Liver (tissue), 9 donors: ENCODE results near the gene SLC32A1. TPM values are rescaled to one million over a fixed set of nuclear protein-coding genes. Genes with fewer than 3 reads are reported as not detected.

Experiments
- DNase-seq: peaks from one replicate; pipeline ENCODE4 v3.0.0-alpha.2; 2017; ENCODE audit warnings: low spot score
- H3K27ac ChIP-seq, 2 donors: one replicate each; pipeline ENCODE4 v1.7.0; 2013; ENCODE audit warnings: inconsistent platforms in 2 of 2, low read length in 2 of 2, control low read depth in 1 of 2, low read depth in 1 of 2, mild to moderate bottlenecking in 1 of 2
- H3K27me3 ChIP-seq, 4 donors: one replicate each; pipeline versions ENCODE4 v1.6.1 to v1.7.0; 2013; ENCODE audit warnings: low read length in 3 of 4, inconsistent platforms in 1 of 4, mild to moderate bottlenecking in 1 of 4, moderate library complexity in 1 of 4; ENCODE audit not compliant: control insufficient read depth in 4 of 4, insufficient read depth in 4 of 4
- H3K36me3 ChIP-seq, 4 donors: one replicate each; pipeline versions ENCODE4 v1.6.1 to v1.7.0; 2013; ENCODE audit warnings: low read length in 3 of 4, mild to moderate bottlenecking in 3 of 4, low read depth in 1 of 4, moderate library complexity in 1 of 4; ENCODE audit not compliant: control insufficient read depth in 4 of 4, insufficient read depth in 3 of 4
- H3K4me1 ChIP-seq, 4 donors: one replicate each; pipeline versions ENCODE4 v1.6.1 to v1.7.0; 2013; ENCODE audit warnings: low read length in 3 of 4, mild to moderate bottlenecking in 3 of 4, moderate library complexity in 1 of 4; ENCODE audit not compliant: control insufficient read depth in 4 of 4, insufficient read depth in 4 of 4
- H3K4me3 ChIP-seq, 3 donors: one replicate each; pipeline versions ENCODE4 v1.6.1 to v1.7.0; 2013; ENCODE audit warnings: low read length in 3 of 3, control low read depth in 1 of 3, low read depth in 1 of 3, mild to moderate bottlenecking in 1 of 3
- H3K9ac ChIP-seq, 2 donors: one replicate each; pipeline ENCODE4 v1.7.0; 2013; ENCODE audit warnings: low read length in 2 of 2, mild to moderate bottlenecking in 2 of 2, moderate library complexity in 2 of 2, control low read depth in 1 of 2, low read depth in 1 of 2
- H3K9me3 ChIP-seq, 4 donors: one replicate each; pipeline versions ENCODE4 v1.6.1 to v1.7.0; 2013; ENCODE audit warnings: low read length in 3 of 4; ENCODE audit not compliant: control insufficient read depth in 4 of 4
- EGR1 ChIP-seq, 2 donors: IDR thresholded peaks; 2 replicates each; pipeline ENCODE4 v1.6.1; 2016 to 2018; ENCODE audit warnings: antibody characterized with exemption in 2 of 2, low read depth in 2 of 2
- FOXA1 ChIP-seq: IDR thresholded peaks from 2 replicates; pipeline ENCODE4 v1.6.1; 2016; ENCODE audit warnings: antibody characterized with exemption
- FOXA2 ChIP-seq: IDR thresholded peaks from 2 replicates; pipeline ENCODE4 v1.6.1; 2016; ENCODE audit warnings: antibody characterized with exemption
- GABPA ChIP-seq, 2 donors: IDR thresholded peaks in 1 of 2; conservative IDR thresholded peaks in 1 of 2; 2 replicates each; pipeline ENCODE4 v1.6.1; 2016; ENCODE audit warnings: antibody characterized with exemption in 2 of 2, mild to moderate bottlenecking in 1 of 2, moderate library complexity in 1 of 2
- HNF4A ChIP-seq, 2 donors: conservative IDR thresholded peaks; 2 replicates each; pipeline ENCODE4 v1.6.1; 2016; ENCODE audit warnings: antibody characterized with exemption in 2 of 2, mild to moderate bottlenecking in 2 of 2
- HNF4G ChIP-seq: IDR thresholded peaks from 2 replicates; pipeline ENCODE4 v1.6.1; 2016; ENCODE audit warnings: antibody characterized with exemption
- NR2F2 ChIP-seq: IDR thresholded peaks from 2 replicates; pipeline ENCODE4 v1.6.1; 2016; ENCODE audit warnings: antibody characterized with exemption
- RAD21 ChIP-seq, 2 donors: IDR thresholded peaks; 2 replicates each; pipeline ENCODE4 v1.6.1; 2016; ENCODE audit warnings: antibody characterized with exemption in 2 of 2, mild to moderate bottlenecking in 2 of 2
- RXRA ChIP-seq, 2 donors: IDR thresholded peaks; 2 replicates each; pipeline ENCODE4 v1.6.1; 2017 to 2018; ENCODE audit warnings: antibody characterized with exemption in 2 of 2, mild to moderate bottlenecking in 1 of 2
- SP1 ChIP-seq: IDR thresholded peaks from 2 replicates; pipeline ENCODE4 v1.6.1; 2018; ENCODE audit warnings: antibody characterized with exemption, mild to moderate bottlenecking
- TAF1 ChIP-seq: conservative IDR thresholded peaks from 2 replicates; pipeline ENCODE4 v1.6.1; 2016; ENCODE audit warnings: antibody characterized with exemption, mild to moderate bottlenecking
- YY1 ChIP-seq: IDR thresholded peaks from 2 replicates; pipeline ENCODE4 v1.6.1; 2016; ENCODE audit warnings: antibody characterized with exemption, mild to moderate bottlenecking
- WGBS: extraction: QIAGEN DNeasy Blood & Tissue Kit; methylation state at CpG from one replicate; pipeline ENCODE4 v1.1.7; 2013; 5-methylcytosine and 5-hydroxymethylcytosine counted together
- polyA plus RNA-seq, 2 donors: library from polyadenylated mRNA; stranded (reverse) in 1 of 2; unstranded in 1 of 2; fragments of 200-250 nt in 1 of 2; fragments of >200 nt in 1 of 2; fragmentation: Nextera tagmentation in 1 of 2; extraction: Ambion mirVana in 1 of 2; gene quantifications; one replicate each; pipeline versions ENCODE4 v1.2.1 to v1.2.3, GENCODE V29; 2013 to 2015
- total RNA-seq, 2 donors: library from RNA; depleted of rRNA; stranded (reverse); fragments of >200 nt; gene quantifications; one replicate each; pipeline ENCODE4 v1.2.3, GENCODE V29; 2014
- TF ChIP-seq, protein P1 (sequence below): IDR thresholded peaks from 2 replicates; pipeline ENCODE4 v1.6.1; 2016; ENCODE audit warnings: antibody characterized with exemption
- TF ChIP-seq, protein P2 (sequence below): fragments of 150-350 bp; IDR thresholded peaks from 2 replicates; pipeline ENCODE4 v1.5.1; 2017; ENCODE audit warnings: improper control_type of control experiment, low read depth, low read length; ENCODE audit not compliant: missing input control
- TF ChIP-seq, protein P3 (sequence below): IDR thresholded peaks from 2 replicates; pipeline ENCODE4 v1.6.1; 2016; ENCODE audit warnings: antibody characterized with exemption
- donor health status: healthy.
- donor health status: healthy.
- donor health status: healthy.
- donor health status: healthy.
- donor health status: healthy.

The SLC32A1 gene
- total and polyA plus RNA-seq, 4 donors = not detected

DNA sequence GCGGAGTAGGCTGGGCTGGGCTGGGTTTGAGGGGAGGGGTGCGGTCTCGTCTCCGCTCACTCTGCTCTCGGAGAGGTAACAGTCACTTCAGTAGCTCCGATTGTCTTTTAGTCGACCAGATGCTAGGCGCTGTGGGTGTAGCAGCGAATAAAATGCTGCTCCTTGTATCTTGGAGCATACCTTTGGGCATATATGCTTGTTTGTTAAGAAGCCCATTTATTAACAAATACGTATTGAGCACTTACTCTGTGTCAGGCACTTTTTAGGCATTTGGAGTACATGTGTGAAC is 24.5 kb downstream of the SLC32A1 start (continued):
- TF ChIP-seq, protein P1, sequence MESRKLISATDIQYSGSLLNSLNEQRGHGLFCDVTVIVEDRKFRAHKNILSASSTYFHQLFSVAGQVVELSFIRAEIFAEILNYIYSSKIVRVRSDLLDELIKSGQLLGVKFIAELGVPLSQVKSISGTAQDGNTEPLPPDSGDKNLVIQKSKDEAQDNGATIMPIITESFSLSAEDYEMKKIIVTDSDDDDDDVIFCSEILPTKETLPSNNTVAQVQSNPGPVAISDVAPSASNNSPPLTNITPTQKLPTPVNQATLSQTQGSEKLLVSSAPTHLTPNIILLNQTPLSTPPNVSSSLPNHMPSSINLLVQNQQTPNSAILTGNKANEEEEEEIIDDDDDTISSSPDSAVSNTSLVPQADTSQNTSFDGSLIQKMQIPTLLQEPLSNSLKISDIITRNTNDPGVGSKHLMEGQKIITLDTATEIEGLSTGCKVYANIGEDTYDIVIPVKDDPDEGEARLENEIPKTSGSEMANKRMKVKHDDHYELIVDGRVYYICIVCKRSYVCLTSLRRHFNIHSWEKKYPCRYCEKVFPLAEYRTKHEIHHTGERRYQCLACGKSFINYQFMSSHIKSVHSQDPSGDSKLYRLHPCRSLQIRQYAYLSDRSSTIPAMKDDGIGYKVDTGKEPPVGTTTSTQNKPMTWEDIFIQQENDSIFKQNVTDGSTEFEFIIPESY = no peak

DNA sequence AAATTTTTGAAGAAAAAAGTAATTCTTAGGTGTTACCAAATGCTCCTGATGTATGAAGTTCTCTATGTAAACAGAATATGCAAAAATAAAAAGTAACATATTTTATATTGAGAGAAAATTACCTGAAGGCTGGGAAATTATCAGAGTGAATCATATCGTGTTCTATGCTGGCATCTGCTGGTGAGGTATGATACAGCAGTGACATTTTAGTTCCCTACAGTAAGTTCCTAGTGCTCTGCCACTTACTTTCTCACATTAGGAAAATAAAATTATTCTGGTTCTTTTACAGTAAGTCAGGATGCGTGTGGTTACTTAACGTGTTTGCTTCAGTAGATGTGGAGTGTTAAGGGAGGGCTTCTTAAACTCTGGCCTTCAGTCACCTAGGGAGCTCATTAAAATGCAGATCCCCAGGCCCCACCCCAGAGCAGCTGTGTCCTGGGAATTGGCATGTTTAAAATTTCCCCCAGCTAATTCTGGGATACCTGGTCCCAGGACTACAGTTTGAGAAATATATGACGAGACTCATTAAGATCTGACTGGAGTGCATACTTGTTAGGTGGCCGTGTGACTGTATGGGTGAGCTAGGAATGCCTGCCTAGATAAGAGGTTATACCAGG is 27.2 kb downstream of the SLC32A1 start:
- H3K27ac ChIP-seq = no peak overlapping the region
- H3K4me1 ChIP-seq = peaks cover 0 to 26% (median 15%) of the 10 kb centered on the region in 4 donors
- no peak for DNase-seq
- WGBS = 63% methylated on average over 5 of the region's 5 CpGs
- no peaks in the 10 kb centered on the region for H3K27me3 ChIP-seq
- TF ChIP-seq RXRA (IDR thresholded peaks at IDR 0.05) = no peak
- TF ChIP-seq RAD21 (IDR thresholded peaks at IDR 0.05) = peak; percentile 83 to 85
- TF ChIP-seq EGR1 (IDR thresholded peaks at IDR 0.05; ENCODE audit: low read depth in 2 of 2) = no peak
- TF ChIP-seq HNF4A (conservative IDR thresholded peaks at IDR 0.05) = no peak
- TF ChIP-seq, protein P2, sequence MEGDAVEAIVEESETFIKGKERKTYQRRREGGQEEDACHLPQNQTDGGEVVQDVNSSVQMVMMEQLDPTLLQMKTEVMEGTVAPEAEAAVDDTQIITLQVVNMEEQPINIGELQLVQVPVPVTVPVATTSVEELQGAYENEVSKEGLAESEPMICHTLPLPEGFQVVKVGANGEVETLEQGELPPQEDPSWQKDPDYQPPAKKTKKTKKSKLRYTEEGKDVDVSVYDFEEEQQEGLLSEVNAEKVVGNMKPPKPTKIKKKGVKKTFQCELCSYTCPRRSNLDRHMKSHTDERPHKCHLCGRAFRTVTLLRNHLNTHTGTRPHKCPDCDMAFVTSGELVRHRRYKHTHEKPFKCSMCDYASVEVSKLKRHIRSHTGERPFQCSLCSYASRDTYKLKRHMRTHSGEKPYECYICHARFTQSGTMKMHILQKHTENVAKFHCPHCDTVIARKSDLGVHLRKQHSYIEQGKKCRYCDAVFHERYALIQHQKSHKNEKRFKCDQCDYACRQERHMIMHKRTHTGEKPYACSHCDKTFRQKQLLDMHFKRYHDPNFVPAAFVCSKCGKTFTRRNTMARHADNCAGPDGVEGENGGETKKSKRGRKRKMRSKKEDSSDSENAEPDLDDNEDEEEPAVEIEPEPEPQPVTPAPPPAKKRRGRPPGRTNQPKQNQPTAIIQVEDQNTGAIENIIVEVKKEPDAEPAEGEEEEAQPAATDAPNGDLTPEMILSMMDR = peak; percentile 62
- TF ChIP-seq, protein P3, sequence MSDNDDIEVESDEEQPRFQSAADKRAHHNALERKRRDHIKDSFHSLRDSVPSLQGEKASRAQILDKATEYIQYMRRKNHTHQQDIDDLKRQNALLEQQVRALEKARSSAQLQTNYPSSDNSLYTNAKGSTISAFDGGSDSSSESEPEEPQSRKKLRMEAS = no peak
- no peak for TF ChIP-seq HNF4G
- no peak for TF ChIP-seq GABPA (IDR thresholded peaks at IDR 0.05 in 1 of 2, conservative IDR thresholded peaks at IDR 0.05 in 1 of 2)
- TF ChIP-seq FOXA1 = no peak
- no peak for TF ChIP-seq SP1
- TF ChIP-seq, protein P1 = no peak
- TF ChIP-seq NR2F2 = no peak
- H3K36me3 ChIP-seq = peaks cover 0 to 21% (median 17%) of the 10 kb centered on the region in 4 donors
- no peak overlapping the region for H3K9ac ChIP-seq
- no peaks in the 10 kb centered on the region for H3K9me3 ChIP-seq
- no peak overlapping the region for H3K4me3 ChIP-seq

DNA sequence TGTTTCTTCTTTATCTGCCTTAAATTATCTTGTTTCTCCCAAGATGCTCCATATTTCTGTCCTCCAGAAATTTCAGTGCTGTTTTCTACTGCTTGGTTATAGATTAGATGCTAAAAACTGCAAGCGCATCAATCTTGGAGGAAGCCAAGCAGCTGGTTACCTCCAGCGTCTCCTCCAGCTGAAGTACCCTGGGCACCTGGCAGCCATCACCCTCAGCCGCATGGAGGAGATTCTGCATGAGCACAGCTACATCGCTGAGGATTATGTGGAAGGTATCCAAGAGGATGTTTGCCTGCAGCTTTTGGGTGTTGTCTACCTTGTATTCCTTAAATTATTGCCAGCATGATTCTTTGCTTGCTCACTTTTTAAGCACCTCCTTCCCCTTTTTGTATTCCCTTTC is 27.7 kb downstream of the SLC32A1 start:
- 92% methylated on average over 4 of the region's 4 CpGs for WGBS
- TF ChIP-seq, protein P3 = no peak
- TF ChIP-seq FOXA1 (no peak), YY1 (no peak), RXRA (IDR thresholded peaks at IDR 0.05) (no peak), HNF4G (no peak), NR2F2 (no peak), FOXA2 (no peak), TAF1 (no peak), SP1 (no peak), RAD21 (IDR thresholded peaks at IDR 0.05) (no peak)
- TF ChIP-seq, protein P1 = no peak
- H3K27ac ChIP-seq = no peak overlapping the region
- peaks cover 0 to 25% (median 18%) of the 10 kb centered on the region in 4 donors for H3K36me3 ChIP-seq
- no peaks in the 10 kb centered on the region for H3K9me3 ChIP-seq
- no peak overlapping the region for H3K9ac ChIP-seq
- DNase-seq = no peak
- no peaks in the 10 kb centered on the region for H3K27me3 ChIP-seq
- peaks cover 0 to 26% (median 15%) of the 10 kb centered on the region in 4 donors for H3K4me1 ChIP-seq
- no peak overlapping the region for H3K4me3 ChIP-seq
